Bronchial epithelial cell (primary cell): ENCODE data around the gene PLOD3. TPM values are rescaled to one million over a fixed set of nuclear protein-coding genes. Genes with fewer than 3 reads are reported as not detected.

ENCODE experiments used
- DNase-seq: peaks from one replicate; pipeline ENCODE4 v3.0.0-alpha.2; 2010; ENCODE audit warnings: low read depth
- FAIRE-seq: peaks from 2 replicates; lab custom pipeline; 2011; peaks lifted over from hg19 to GRCh38; lab: Jason Lieb, UNC
- H3K27me3 ChIP-seq: 2 replicates; pipeline ENCODE4 v1.5.1; 2011; ENCODE audit warnings: low read length; ENCODE audit not compliant: control insufficient read depth, insufficient read depth
- H3K36me3 ChIP-seq: 2 replicates; pipeline ENCODE4 v1.5.1; 2011; ENCODE audit warnings: low read length; ENCODE audit not compliant: control insufficient read depth, insufficient read depth
- H3K4me3 ChIP-seq: 2 replicates; pipeline ENCODE4 v1.5.1; 2011; ENCODE audit warnings: mild to moderate bottlenecking, low read depth, low read length, control low read depth
- total RNA-seq: library from RNA; depleted of rRNA; stranded (reverse); fragments of >200 nt; gene quantifications from 2 replicates; pipeline ENCODE4 v1.2.1, GENCODE V29; 2014
- TF ChIP-seq, protein P1 (sequence below): IDR thresholded peaks from 2 replicates; pipeline ENCODE4 v1.5.1; 2011; ENCODE audit warnings: mild to moderate bottlenecking, moderate library complexity, low read length, control low read depth, inconsistent platforms; ENCODE audit not compliant: insufficient read depth, severe bottlenecking

PLOD3 gene
- total RNA-seq, 1 donor from 2014 or later, result 27.9 TPM

DNA sequence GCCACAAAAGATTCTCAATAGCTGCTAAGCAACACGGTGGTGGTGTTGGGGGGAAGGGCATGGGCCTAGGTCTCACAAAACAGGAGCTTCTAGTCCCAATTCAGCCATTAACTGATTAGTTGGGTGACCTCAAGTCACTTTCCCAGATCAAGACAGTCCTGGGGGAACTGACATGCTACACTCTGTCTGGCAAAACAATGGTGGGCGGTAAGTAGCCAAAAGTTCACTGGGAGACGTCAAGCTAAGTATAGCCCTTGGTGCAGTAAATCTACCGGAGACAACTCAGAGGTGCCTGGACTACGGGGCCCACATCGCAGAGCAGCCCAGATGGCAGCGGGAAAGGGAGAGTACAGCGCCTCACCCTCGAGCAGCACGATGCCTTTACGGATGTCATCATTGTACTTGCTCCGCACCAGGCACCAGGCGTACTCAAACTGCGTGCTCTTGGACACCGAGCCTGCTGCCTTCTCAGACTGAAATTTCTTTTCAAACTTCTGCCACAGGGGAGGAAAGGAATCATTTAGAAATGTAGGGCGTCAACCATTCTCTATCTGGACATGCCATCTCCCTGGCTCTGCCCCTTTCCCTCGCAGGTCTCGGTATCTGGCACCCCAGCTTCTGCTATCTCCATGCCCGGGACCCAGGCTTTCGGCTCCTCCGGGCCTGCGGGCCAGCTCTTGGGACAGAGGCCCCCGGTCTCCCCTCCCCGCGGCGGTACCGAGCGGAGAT is 26.4 kb upstream of the PLOD3 start:
- Histone ChIP-seq H3K27me3 (no peaks in the 10 kb centered on the region), H3K4me3 (peak overlapping the region; percentile 88), H3K36me3 (peaks cover 19% of the 10 kb centered on the region)
- DNase-seq (no peak), FAIRE-seq (no peak)
- TF ChIP-seq, protein P1, sequence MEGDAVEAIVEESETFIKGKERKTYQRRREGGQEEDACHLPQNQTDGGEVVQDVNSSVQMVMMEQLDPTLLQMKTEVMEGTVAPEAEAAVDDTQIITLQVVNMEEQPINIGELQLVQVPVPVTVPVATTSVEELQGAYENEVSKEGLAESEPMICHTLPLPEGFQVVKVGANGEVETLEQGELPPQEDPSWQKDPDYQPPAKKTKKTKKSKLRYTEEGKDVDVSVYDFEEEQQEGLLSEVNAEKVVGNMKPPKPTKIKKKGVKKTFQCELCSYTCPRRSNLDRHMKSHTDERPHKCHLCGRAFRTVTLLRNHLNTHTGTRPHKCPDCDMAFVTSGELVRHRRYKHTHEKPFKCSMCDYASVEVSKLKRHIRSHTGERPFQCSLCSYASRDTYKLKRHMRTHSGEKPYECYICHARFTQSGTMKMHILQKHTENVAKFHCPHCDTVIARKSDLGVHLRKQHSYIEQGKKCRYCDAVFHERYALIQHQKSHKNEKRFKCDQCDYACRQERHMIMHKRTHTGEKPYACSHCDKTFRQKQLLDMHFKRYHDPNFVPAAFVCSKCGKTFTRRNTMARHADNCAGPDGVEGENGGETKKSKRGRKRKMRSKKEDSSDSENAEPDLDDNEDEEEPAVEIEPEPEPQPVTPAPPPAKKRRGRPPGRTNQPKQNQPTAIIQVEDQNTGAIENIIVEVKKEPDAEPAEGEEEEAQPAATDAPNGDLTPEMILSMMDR, result no peak

DNA sequence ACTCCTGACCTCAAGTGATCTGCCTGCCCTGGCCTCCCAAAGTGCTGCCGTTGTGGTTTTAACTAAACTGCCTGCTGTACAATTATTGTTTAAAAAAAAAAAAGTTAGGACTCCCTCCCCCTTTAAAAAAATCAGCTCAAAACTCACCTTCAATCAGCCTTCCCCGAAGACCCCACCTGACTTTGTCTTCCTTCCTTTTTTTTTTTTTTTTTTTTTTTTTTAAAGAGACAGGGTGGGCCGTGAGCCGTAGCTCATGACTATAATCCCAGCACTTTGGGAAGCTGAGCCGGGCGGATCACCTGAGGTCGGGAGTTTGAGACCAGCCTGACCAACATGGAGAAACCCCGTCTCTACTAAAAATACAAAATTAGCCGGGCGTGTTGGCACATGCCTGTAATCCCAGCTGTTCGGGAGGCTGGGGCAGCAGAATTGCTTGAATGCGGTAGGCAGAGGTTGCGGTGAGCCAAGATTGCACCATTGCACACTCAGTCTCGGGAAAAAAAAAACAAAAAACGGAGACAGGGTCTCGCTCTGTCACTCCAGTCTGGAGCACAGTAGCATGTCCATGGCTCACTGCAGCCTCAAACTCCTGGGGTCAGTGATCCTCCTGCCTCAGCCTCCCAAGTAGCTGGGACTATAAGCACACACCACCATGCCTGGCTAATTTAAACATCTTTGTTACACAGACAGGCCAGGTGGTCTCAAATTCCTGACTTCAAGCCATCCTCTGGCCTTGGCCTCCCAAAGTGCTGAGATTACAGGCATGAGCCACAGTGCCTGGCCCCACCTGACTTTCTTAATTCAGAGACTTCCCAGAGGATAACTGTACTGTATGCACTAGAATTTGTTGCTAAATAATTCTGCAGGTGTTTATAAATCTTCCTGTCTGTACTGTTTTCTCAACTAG is 24.3 kb upstream of the PLOD3 start:
- Histone ChIP-seq H3K27me3 (no peaks in the 10 kb centered on the region), H3K4me3 (no peak overlapping the region), H3K36me3 (peaks cover 29% of the 10 kb centered on the region)
- TF ChIP-seq, protein P1, result no peak
- FAIRE-seq, result no peak
- DNase-seq, result peak; percentile 56

DNA sequence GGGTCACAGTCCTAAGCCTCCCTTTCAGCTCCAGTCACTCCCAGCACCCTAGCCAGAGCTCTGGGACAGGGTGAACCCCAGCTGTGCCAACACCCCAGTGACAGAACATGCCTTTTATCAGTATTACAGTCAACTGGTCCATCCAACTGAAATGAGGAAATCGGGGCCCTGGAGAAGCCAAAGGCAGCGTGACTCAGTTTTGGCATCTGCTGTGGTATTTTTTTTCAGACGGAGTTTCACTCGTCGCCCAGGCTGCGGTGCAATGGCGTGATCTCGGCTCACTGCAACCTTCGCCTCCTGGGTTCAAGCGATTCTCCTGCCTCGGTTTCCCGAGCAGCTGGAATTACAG is 23.6 kb upstream of the PLOD3 start:
- TF ChIP-seq, protein P1, result no peak
- peaks cover 32% of the 10 kb centered on the region for H3K36me3 ChIP-seq
- no peaks in the 10 kb centered on the region for H3K27me3 ChIP-seq
- no peak for DNase-seq
- H3K4me3 ChIP-seq, result no peak overlapping the region
- no peak for FAIRE-seq

DNA sequence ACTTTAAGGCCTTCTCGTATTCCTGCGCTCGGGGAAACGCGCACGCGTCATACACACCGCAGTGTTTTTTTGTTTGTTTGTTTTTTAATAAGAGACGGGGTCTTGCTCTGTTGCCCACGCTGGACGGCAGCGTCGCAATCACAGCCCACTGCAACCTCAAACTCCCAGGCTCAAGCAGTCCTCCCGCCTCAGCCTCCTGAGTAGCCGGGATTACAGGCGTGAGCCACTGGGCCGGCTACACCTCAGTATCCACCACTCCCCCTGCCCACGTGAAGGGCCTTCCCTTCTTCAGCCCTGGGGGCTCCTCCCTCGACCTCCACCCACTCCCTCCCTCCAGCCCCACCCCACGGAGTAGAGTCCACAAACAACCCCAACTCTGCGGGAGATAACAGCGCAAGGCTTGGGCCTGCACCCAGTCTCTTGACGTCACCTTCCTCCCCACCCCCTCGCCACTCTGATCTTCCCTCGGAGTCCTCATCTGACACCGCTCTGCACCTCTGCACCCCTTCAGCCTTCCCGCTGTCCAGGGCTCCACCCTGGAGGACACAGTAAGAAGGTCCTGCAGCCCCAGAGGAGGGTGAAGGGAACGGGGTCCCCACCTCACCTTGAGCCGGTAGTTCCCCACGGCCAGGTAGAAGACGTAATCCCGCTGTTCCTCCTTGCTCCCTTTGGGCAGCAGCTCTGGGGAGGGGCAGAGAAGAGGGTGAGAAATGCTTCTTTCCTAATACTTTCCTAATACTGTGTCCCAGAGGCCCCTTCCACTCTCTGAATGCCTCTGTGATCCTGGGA is 23.0 kb upstream of the PLOD3 start:
- peaks cover 32% of the 10 kb centered on the region for H3K36me3 ChIP-seq

DNA sequence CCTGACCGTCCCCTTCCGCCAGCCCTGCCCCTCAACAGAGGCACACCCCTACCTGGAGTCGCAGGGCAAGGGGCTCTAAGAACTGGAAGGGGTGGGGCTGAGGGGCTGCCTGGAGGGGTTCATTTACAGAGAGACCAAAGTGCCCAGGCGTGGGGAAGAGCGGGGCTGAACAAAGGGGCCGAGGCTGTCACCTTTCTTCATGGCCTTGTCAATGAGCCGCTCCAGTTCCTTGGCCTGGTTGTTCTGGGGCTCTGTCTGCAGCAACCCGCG is 22.5 kb upstream of the PLOD3 start:
- no peak for DNase-seq
- peaks cover 32% of the 10 kb centered on the region for H3K36me3 ChIP-seq
- TF ChIP-seq, protein P1, result no peak
- FAIRE-seq, result no peak
- no peaks in the 10 kb centered on the region for H3K27me3 ChIP-seq
- H3K4me3 ChIP-seq, result no peak overlapping the region

More for the DNA sequence above, 23.0 kb upstream of the PLOD3 start:
- TF ChIP-seq, protein P1, result no peak
- no peaks in the 10 kb centered on the region for H3K27me3 ChIP-seq
- H3K4me3 ChIP-seq, result no peak overlapping the region
- DNase-seq, result no peak
- FAIRE-seq, result no peak
